Mammary epithelial cell (primary cell): ENCODE data around the gene DAB2IP.

ENCODE experiments used
- EZH2 ChIP-seq: IDR thresholded peaks from 2 replicates; pipeline ENCODE4 v1.6.1; 2012; ENCODE audit warnings: low read length, inconsistent platforms, borderline replicate concordance
- TF ChIP-seq, protein P1 (sequence below), 2 donors: IDR thresholded peaks in 1 of 2; conservative IDR thresholded peaks in 1 of 2; 2 replicates each; pipeline ENCODE4 v1.5.1; 2011 to 2012; ENCODE audit warnings: inconsistent platforms in 2 of 2, low read length in 2 of 2, mild to moderate bottlenecking in 2 of 2, control low read depth in 1 of 2, low read depth in 1 of 2; ENCODE audit not compliant: insufficient read depth in 1 of 2; ENCODE audit errors: extremely low read depth in 1 of 2

DNA sequence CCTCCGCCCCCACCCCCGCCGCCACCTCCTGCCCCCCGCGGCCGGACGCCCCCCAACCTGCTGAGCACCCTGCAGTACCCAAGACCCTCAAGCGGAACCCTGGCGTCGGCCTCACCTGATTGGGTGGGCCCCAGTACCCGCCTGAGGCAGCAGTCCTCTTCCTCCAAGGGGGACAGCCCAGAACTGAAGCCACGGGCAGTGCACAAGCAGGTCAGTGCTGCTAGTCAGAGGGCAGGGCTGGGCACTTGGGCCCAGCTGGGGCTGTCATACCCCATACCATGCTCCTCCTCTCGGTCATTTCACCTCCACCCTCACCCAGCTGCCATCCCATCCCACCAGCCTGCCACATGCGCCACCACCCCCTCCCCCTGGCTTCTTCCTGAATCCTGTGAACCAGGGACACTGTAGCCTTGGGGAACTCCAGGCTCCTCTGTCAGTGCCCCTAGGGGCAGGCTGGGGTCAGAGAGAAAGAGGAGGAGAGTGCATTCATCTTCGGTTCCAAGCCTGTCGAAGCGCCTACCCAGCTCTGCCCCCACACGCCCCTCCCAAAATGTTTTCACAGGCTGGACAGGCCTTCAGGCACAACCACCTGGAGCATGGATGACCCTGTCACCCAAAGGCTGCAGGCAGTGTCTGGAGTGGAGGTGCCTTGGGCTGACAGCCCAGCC, 122.0 kb downstream of the DAB2IP start:
- TF ChIP-seq, protein P1, sequence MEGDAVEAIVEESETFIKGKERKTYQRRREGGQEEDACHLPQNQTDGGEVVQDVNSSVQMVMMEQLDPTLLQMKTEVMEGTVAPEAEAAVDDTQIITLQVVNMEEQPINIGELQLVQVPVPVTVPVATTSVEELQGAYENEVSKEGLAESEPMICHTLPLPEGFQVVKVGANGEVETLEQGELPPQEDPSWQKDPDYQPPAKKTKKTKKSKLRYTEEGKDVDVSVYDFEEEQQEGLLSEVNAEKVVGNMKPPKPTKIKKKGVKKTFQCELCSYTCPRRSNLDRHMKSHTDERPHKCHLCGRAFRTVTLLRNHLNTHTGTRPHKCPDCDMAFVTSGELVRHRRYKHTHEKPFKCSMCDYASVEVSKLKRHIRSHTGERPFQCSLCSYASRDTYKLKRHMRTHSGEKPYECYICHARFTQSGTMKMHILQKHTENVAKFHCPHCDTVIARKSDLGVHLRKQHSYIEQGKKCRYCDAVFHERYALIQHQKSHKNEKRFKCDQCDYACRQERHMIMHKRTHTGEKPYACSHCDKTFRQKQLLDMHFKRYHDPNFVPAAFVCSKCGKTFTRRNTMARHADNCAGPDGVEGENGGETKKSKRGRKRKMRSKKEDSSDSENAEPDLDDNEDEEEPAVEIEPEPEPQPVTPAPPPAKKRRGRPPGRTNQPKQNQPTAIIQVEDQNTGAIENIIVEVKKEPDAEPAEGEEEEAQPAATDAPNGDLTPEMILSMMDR (conservative IDR thresholded peaks at IDR 0.05 in 1 of 2, IDR thresholded peaks at IDR 0.05 in 1 of 2; ENCODE audit: extremely low read depth in 1 of 2, insufficient read depth in 1 of 2, low read depth in 1 of 2, low read length in 2 of 2) = no peak
- no peak for TF ChIP-seq EZH2
